Smooth muscle cell (in vitro differentiated cells): Measurements from ENCODE around the gene ARHGEF18. TPM values are rescaled to one million over a fixed set of nuclear protein-coding genes. Genes with fewer than 3 reads are reported as not detected.

Experiments used
- DNase-seq: peaks from one replicate; lab custom pipeline; 2025; ENCODE audit not compliant: unreplicated experiment; lab: John Stamatoyannopoulos, UW
- H2AFZ ChIP-seq: fragments of 200-600 bp; sonication (generic); 2 replicates; pipeline ENCODE4 v1.6.0; 2016; ENCODE audit warnings: antibody characterized with exemption, low read depth, mild to moderate bottlenecking
- H3F3A ChIP-seq: fragments of 200-600 bp; sonication (generic); 2 replicates; pipeline ENCODE4 v1.6.0; 2017; ENCODE audit warnings: antibody characterized with exemption, low read depth
- H3K27ac ChIP-seq: fragments of 200-600 bp; sonication (generic); 2 replicates; pipeline ENCODE4 v1.5.1; 2016; ENCODE audit warnings: low read depth, mild to moderate bottlenecking
- H3K27me3 ChIP-seq: fragments of 200-600 bp; sonication (generic); 2 replicates; pipeline ENCODE4 v1.6.1; 2016; ENCODE audit warnings: low read depth, mild to moderate bottlenecking
- H3K36me3 ChIP-seq: fragments of 200-600 bp; sonication (generic); 2 replicates; pipeline ENCODE4 v1.5.1; 2016; ENCODE audit warnings: low read depth
- H3K4me1 ChIP-seq: fragments of 200-600 bp; sonication (generic); 2 replicates; pipeline ENCODE4 v1.5.1; 2016; ENCODE audit warnings: low read depth
- H3K4me2 ChIP-seq: fragments of 200-600 bp; sonication (generic); 2 replicates; pipeline ENCODE4 v1.6.0; 2016; ENCODE audit warnings: mild to moderate bottlenecking
- H3K4me3 ChIP-seq: fragments of 200-600 bp; sonication (generic); 2 replicates; pipeline ENCODE4 v1.5.1; 2016; ENCODE audit warnings: mild to moderate bottlenecking
- H3K79me2 ChIP-seq: fragments of 200-600 bp; sonication (generic); 2 replicates; pipeline ENCODE4 v1.6.0; 2016; ENCODE audit warnings: low read depth, mild to moderate bottlenecking
- H3K9ac ChIP-seq: fragments of 200-600 bp; sonication (generic); 2 replicates; pipeline ENCODE4 v1.6.0; 2016; ENCODE audit warnings: low read depth
- H3K9me3 ChIP-seq: fragments of 200-600 bp; sonication (generic); replicated peaks from 2 replicates; pipeline ENCODE4 v1.5.1; 2016; ENCODE audit warnings: low read depth
- H4K20me1 ChIP-seq: fragments of 200-600 bp; sonication (generic); 2 replicates; pipeline ENCODE4 v1.6.0; 2016; ENCODE audit warnings: low read depth
- WGBS: methylation state at CpG from one replicate; pipeline ENCODE4 v1.1.7; 2016; ENCODE audit warnings: low lambda C conversion rate; 5-methylcytosine and 5-hydroxymethylcytosine counted together
- polyA plus RNA-seq: library from polyadenylated mRNA; unstranded; fragments of >200 nt; fragmentation: Nextera tagmentation; extraction: Ambion mirVana; gene quantifications from 2 replicates; pipeline ENCODE4 v1.2.1, GENCODE V29; 2016
- total RNA-seq: library from RNA; depleted of rRNA; stranded (reverse); fragments of >200 nt; gene quantifications from 2 replicates; pipeline ENCODE4 v1.2.3, GENCODE V29; 2014
- TF ChIP-seq, protein P1 (sequence below): fragments of 200-600 bp; sonication (generic); IDR thresholded peaks from 2 replicates; pipeline ENCODE4 v1.5.1; 2017; ENCODE audit warnings: borderline replicate concordance, mild to moderate bottlenecking, antibody characterized with exemption; ENCODE audit not compliant: insufficient read depth, poor library complexity, severe bottlenecking

Gene ARHGEF18
- total and polyA plus RNA-seq, 2 experiments from 2014 or later: 18.8 to 24.0 TPM

DNA sequence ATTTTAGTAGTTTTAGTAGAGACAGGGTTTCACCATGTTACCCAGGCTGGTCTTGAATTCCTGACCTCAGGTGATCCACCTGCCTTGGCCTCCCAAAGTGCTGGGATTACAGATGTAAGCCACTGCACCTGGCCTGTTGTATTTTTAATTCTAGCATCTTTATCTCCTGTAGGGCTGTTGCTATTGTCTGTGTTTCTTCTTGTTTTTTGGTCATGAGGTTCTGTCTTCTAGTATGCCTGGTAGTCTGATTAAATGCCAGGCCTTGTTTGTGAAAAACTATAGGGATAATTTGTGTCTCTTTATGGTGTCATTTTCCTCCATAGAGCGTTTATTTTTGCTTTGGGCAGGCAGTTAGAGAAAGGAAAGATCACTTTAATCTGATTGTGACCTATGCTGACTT is 3.1 kb downstream of the ARHGEF18 start:
- Histone ChIP-seq H3F3A (no peaks in the 10 kb centered on the region), H3K4me2 (no peak overlapping the region), H3K4me1 (no peaks in the 10 kb centered on the region), H3K27me3 (no peaks in the 10 kb centered on the region), H3K9me3 (no peaks in the 10 kb centered on the region), H3K9ac (no peak overlapping the region), H3K27ac (no peak overlapping the region), H3K79me2 (no peaks in the 10 kb centered on the region), H3K36me3 (no peaks in the 10 kb centered on the region), H2AFZ (no peak overlapping the region), H3K4me3 (no peak overlapping the region), H4K20me1 (no peaks in the 10 kb centered on the region)
- DNase-seq: no peak
- TF ChIP-seq, protein P1, sequence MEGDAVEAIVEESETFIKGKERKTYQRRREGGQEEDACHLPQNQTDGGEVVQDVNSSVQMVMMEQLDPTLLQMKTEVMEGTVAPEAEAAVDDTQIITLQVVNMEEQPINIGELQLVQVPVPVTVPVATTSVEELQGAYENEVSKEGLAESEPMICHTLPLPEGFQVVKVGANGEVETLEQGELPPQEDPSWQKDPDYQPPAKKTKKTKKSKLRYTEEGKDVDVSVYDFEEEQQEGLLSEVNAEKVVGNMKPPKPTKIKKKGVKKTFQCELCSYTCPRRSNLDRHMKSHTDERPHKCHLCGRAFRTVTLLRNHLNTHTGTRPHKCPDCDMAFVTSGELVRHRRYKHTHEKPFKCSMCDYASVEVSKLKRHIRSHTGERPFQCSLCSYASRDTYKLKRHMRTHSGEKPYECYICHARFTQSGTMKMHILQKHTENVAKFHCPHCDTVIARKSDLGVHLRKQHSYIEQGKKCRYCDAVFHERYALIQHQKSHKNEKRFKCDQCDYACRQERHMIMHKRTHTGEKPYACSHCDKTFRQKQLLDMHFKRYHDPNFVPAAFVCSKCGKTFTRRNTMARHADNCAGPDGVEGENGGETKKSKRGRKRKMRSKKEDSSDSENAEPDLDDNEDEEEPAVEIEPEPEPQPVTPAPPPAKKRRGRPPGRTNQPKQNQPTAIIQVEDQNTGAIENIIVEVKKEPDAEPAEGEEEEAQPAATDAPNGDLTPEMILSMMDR: no peak
- WGBS: 43% methylated on average over 1 of the region's 1 CpG

DNA sequence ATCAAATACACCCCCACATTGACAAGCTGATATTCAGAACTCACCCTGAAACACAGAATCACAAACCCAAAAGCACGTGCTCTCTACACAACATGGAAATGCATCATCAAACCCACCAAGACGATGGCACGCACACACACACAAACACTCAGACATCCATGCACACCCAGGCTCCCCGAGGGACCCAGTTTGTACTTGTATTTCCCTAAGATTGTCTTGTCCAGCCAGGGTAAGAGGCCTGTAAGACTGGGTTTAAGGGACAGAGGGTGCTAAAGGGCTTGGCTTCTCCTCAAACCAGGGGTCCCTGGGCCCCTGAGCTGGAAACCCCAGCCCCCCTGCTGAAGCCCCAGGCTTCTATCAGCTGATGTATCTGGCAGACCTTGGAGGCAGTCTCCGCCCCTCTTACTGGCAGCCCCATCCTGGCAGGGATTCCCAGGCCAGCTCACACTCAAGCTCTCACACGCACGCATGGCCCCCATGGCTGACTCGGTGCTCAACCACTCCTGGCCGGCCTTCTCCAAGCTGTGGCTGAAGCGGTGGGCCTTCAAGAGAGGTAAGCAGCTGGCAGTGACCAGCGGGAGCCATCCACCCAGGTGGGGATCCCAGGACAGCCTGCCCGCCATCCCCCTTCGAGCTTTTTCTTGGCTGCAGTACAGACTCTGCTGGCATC is 6.5 kb downstream of the ARHGEF18 start:
- H3K4me1 ChIP-seq: no peaks in the 10 kb centered on the region
- H3K79me2 ChIP-seq: no peaks in the 10 kb centered on the region
- TF ChIP-seq, protein P1: no peak
- no peak overlapping the region for H3K9ac ChIP-seq
- no peak for DNase-seq
- H3K4me2 ChIP-seq: no peak overlapping the region
- H3K27me3 ChIP-seq: no peaks in the 10 kb centered on the region
- no peaks in the 10 kb centered on the region for H3K36me3 ChIP-seq
- H3K27ac ChIP-seq: no peak overlapping the region
- WGBS: 81% methylated on average over 13 of the region's 13 CpGs
- no peak overlapping the region for H3K4me3 ChIP-seq
- H3F3A ChIP-seq: no peaks in the 10 kb centered on the region
- no peak overlapping the region for H2AFZ ChIP-seq
- H3K9me3 ChIP-seq: no peaks in the 10 kb centered on the region
- H4K20me1 ChIP-seq: no peaks in the 10 kb centered on the region

DNA sequence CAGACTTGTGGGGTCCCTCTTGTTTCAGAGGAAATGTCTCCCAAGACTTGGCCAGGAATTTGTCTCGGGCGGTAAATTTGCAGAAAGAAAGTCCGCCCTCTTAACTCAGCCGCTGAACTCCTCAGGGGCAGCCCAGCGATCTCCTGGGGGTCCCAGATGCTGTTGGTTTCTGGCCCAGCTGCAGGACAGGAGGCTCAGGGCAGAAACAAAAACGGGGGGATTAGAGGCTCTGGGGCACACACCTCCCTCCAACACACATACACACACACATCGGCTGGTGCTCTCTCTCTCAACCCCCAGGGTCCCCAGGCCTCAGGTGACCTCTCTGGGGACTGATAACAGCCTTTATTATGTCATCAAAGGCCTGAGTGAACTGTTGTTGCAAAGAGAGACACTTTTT is 7.1 kb downstream of the ARHGEF18 start:
- WGBS: 87% methylated on average over 7 of the region's 7 CpGs
- Histone ChIP-seq H3K36me3 (no peaks in the 10 kb centered on the region), H3K4me3 (no peak overlapping the region), H3K9ac (no peak overlapping the region), H3K4me1 (no peaks in the 10 kb centered on the region), H4K20me1 (no peaks in the 10 kb centered on the region), H3K9me3 (no peaks in the 10 kb centered on the region), H3K27ac (no peak overlapping the region), H2AFZ (no peak overlapping the region), H3F3A (no peaks in the 10 kb centered on the region), H3K27me3 (no peaks in the 10 kb centered on the region), H3K4me2 (no peak overlapping the region), H3K79me2 (no peaks in the 10 kb centered on the region)
- no peak for DNase-seq
- TF ChIP-seq, protein P1: no peak
